Ramos (cell line): ENCODE results near the gene TRMT112.

Experiments
- in situ Hi-C: fragments of 300-500 bp; cut with MboI; formaldehyde crosslinking; loops from one replicate; pipeline ENCODE4 v1.14.3; 2022; ENCODE audit warnings: low sequenced_read_pairs; ENCODE audit not compliant: unreplicated experiment

Gene TRMT112

GRCh38 chr11:64317325-64317960 is at the start of gene TRMT112:
TSS of gene TRMT112 (minus strand) at chr11:64317559. CDS start at chr11:64317526, 33 bp downstream.
- in situ Hi-C loops = no loop called here

GRCh38 chr11:64366751-64367150 is 49.4 kb upstream of the TRMT112 start:
- in situ Hi-C loops = no loop called here

- in situ Hi-C loops = no loop called here
These were observed 47.6 kb upstream of the TRMT112 start for GRCh38 chr11:64364911-64365310.

- in situ Hi-C loops = no loop called here
These were observed 47.1 kb upstream of the TRMT112 start for GRCh38 chr11:64364435-64364834.

DNA sequence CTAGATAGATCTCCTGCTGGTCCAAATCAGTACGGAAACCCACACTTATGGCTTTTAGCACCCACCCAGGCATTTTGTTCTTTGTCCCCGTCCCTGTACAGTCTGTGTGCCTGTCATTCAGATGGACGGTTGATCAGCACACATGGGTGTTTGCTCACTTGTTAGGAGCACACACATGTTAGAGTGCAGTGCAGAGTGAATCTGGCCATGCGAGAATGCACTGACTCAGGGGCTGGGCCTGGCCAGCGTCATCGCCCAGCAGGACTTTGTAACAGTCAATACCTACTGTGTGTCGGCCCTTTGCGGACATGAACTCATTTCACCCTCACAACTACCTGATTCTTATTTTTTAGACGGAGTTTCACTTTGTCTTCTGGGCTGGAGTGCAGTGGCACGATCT is 45.0 kb upstream of the TRMT112 start:
- in situ Hi-C loops = no loop called here

DNA sequence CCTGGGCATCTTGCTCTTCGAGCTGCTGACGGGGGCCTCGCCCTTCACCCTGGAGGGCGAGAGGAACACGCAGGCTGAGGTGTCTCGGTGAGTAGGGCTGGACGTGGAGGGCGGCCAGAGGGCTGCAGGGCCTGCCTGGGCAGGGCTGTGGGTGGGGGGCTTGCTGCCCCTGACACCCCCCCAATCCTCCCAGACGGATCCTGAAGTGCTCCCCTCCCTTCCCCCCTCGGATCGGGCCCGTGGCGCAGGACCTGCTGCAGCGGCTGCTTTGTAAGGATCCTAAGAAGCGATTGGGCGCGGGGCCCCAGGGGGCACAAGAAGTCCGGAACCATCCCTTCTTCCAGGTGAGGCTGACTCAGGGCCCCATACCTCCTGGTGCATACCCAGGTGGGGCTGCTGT is 44.3 kb upstream of the TRMT112 start:
- in situ Hi-C loops = no loop called here

GRCh38 chr11:64360448-64360921 is 43.1 kb upstream of the TRMT112 start:
- in situ Hi-C loops = no loop called here

DNA sequence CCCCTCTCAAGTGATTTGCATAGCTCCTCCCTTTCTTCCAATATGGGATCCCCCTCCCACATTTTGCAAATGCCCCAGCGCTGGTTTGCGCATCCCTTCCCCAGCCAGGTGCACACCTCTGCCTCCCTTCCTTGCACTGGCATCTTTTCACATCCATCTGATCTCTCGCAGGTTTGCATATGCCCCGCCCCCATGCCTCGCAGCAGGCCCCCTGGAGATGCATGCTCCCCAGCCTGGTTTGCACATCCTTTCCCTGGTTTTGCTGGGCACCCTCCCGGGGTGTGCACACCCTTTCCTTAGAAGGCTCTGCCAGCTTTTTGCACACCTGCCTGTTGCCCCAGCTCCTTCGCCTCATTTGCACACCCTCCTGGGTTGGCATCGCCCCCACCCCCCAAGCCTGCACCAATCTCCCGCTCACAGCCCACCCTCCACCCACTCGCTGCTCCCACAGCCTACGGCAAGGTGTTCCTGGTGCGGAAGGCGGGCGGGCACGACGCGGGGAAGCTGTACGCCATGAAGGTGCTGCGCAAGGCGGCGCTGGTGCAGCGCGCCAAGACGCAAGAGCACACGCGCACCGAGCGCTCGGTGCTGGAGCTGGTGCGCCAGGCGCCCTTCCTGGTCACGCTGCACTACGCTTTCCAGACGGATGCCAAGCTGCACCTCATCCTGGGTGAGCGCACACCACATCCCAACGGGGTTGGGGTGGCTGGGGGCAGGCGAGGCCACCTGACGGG is 42.5 kb upstream of the TRMT112 start:
- in situ Hi-C loops = no loop called here

- in situ Hi-C loops = no loop called here
These were observed 41.8 kb upstream of the TRMT112 start, which contains the start of gene RPS6KA4 for GRCh38 chr11:64358907-64359711. TSS of gene RPS6KA4 (plus strand) at chr11:64359162. CDS start at chr11:64359236, 74 bp downstream.

GRCh38 chr11:64358536-64358906 is 41.2 kb upstream of the TRMT112 start:
- in situ Hi-C loops = no loop called here

DNA sequence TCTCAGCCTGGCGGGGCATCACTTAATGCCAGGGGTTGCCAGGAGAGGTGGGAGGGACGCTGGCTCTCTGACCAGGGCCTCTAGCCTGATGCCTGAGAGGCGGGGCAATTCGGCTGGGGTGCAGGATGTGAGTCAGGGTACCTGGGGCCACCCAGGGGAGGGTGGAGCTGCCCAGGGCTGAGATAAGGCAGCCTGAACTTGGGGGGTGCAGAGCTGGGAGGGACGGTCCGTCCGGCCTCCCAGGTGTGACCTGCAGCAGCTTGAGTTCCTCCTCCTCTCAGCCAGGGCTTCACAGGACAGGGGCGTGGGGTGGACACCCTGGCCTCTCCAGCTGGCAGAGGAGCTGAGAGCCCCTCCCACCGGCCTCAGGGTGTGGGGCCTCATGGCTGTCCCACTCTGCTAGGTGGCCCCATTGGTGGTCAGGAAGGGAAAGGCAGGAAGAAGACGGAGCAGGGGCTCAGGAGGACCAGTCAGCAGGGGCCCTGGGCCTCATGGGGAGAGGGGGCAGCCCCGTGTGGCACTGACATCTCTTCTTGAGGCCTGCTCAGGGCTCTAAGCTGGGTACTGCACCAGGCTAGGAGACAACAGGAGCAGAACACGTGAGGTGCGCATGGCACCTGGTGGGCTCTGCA is 40.7 kb upstream of the TRMT112 start:
- in situ Hi-C loops = no loop called here

DNA sequence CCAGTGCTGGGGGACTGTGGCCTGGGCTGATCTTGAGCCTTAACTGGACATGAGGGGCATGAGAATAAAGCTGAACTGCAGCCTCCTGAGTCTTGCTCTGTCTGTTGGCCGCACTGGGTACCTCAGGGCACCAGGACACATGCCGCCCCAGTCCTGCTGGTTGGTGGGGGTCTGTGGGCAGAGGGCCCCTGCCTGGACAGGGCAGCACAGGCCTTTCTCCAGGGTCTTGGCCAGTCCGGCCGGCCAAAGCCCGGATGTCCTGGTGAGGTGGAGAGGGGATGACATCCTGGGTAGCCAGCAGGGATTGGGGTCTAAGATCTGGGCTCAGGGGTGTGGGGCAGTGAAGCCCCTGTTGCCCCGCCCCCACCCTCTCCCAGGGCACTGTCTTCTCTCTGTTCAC is 40.1 kb upstream of the TRMT112 start:
- in situ Hi-C loops = no loop called here

- in situ Hi-C loops = no loop called here
These were observed 39.4 kb upstream of the TRMT112 start for GRCh38 chr11:64356498-64357411.

DNA sequence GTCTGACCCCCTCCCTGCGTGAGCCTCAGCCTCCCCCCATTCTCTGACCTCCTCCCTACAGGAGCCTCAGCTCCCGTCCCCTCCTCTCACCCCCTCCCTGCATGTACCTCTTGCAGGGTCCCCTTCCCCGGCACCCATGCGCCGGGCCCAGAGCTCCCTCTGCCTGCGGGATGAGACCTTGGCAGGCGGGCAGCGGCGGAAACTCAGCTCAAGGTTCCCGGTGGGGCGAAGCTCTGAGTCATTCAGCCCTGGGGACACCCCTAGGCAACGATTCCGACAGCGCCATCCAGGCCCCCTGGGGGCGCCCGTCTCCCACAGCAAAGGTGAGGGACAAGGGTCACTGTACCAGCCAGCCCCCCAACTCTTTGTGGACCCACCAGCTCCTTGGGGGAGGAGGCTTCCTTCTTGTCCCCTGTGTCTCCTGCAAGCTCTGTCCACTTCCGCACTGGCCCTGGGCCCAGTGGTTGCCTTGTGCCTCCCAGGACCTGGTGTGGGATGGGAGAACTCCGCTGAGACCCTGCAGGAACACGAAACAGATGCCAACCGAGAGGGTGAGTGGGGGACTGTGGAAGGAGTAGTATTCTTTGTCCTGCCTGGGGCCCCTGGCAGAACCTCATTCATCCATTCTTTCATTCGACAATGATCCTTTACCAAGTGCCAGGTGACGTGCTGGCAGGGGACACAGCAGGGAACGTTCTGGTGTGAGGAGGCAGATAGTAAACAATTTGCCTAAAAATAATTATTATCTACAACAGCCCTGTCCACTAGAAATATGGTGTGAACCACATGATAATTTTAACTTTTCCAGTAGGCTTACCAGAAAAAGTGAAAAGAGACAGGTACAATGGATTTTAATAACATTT is 38.0 kb upstream of the TRMT112 start:
- in situ Hi-C loops = no loop called here

- in situ Hi-C loops = no loop called here
These were observed 36.6 kb upstream of the TRMT112 start for GRCh38 chr11:64353715-64354506.

- in situ Hi-C loops = no loop called here
These were observed 35.8 kb upstream of the TRMT112 start for GRCh38 chr11:64352995-64353714.
